Measurements from ENCODE around the gene ASTN2.

DNA sequence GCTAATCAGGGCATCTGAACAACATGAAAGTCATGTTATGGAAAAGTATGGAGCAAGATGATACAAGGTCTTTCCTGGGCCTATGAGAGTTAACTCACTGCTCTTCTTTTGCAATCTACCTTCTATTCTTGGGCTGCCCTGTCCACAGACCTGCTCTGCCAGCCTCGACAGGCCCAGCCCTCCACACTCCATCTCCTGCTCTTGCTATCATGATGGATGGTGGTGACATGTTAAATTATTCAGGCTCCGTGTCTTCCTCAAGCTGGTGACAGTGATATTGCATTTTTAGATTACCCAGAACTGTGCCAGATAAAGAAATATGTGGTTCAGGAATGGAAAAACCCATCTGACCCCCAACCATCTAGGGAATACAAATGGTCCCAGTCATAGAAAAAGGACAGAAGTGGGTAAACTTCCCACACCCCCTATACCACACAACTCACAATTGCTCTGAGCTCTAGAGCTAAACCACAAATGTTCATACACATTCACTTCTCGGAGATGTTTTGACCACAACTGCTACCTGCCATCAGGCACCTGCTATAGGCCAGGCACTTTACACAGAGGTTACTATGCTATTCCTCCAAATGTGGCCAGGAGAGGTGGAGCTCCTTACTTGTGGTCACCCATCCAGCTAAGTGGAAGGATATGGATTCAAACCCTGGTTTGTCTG, 311.3 kb downstream of the ASTN2 start:
- TF ChIP-seq CHD2 (IDR thresholded peaks at IDR 0.05; ENCODE audit: borderline replicate concordance, low read depth, low read length), result no peak
- no peak for TF ChIP-seq NR2C2 (IDR thresholded peaks at IDR 0.05; ENCODE audit: borderline replicate concordance, control insufficient read depth, insufficient read length, low read depth)
- TF ChIP-seq CTCF (IDR thresholded peaks at IDR 0.05 in 2 of 3, conservative IDR thresholded peaks at IDR 0.05 in 1 of 3; ENCODE audit: control insufficient read depth in 2 of 3, extremely low read depth in 1 of 3, insufficient read depth in 1 of 3, low read depth in 3 of 3, low read length in 3 of 3), result no peak
